ENCODE data around the gene ABTB2.

- TF ChIP-seq, protein P1, sequence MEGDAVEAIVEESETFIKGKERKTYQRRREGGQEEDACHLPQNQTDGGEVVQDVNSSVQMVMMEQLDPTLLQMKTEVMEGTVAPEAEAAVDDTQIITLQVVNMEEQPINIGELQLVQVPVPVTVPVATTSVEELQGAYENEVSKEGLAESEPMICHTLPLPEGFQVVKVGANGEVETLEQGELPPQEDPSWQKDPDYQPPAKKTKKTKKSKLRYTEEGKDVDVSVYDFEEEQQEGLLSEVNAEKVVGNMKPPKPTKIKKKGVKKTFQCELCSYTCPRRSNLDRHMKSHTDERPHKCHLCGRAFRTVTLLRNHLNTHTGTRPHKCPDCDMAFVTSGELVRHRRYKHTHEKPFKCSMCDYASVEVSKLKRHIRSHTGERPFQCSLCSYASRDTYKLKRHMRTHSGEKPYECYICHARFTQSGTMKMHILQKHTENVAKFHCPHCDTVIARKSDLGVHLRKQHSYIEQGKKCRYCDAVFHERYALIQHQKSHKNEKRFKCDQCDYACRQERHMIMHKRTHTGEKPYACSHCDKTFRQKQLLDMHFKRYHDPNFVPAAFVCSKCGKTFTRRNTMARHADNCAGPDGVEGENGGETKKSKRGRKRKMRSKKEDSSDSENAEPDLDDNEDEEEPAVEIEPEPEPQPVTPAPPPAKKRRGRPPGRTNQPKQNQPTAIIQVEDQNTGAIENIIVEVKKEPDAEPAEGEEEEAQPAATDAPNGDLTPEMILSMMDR (IDR thresholded peaks at IDR 0.05) = no peak
- no peak for TF ChIP-seq EP300 (IDR thresholded peaks at IDR 0.05)
- no peak for TF ChIP-seq POLR2AphosphoS5 (IDR thresholded peaks at IDR 0.05)
- TF ChIP-seq POLR2A (IDR thresholded peaks at IDR 0.05) = no peak
Observed at GRCh38 chr11:34296412-34296811, 61.4 kb downstream of the ABTB2 start.

All from upper lobe of left lung (tissue), 4 donors.